A673 (cell line): ENCODE data around the gene TNNI3. TPM values are rescaled to one million over a fixed set of nuclear protein-coding genes. Genes with fewer than 3 reads are reported as not detected.
"Not testable (repeated sequence)": the region's sequence is repeated elsewhere in the genome, so short reads cannot be mapped to it uniquely, and the experiment has no call there.

Source experiments
- BruUV-seq: library from RNA; stranded (reverse); fragments of 400-500 nt; replicated peaks from 2 replicates; lab custom pipeline; 2021; lab: Mats Ljungman, UMichigan
- CTCF ChIA-PET: fragments of 300-600 bp; sonication (Branson Sonifier 250); formaldehyde crosslinking; loops from one replicate; lab custom pipeline; 2022; ENCODE audit warnings: antibody characterized with exemption; lab: Charles Lee
- POLR2A ChIA-PET: fragments of 300-600 bp; sonication (Branson Sonifier 250); formaldehyde crosslinking; loops from one replicate; lab custom pipeline; 2022; ENCODE audit warnings: antibody characterized with exemption; ENCODE audit not compliant: low non-redundant PET; lab: Charles Lee
- DNase-seq: peaks from one replicate; pipeline ENCODE4 v3.0.0-alpha.2; 2015; ENCODE audit warnings: low spot score
- H3K27ac ChIP-seq: fragments of 200-600 bp; sonication (generic); 2 replicates; pipeline ENCODE4 v1.5.1; 2016; ENCODE audit warnings: mixed run types, low read depth, mild to moderate bottlenecking, mixed read lengths, antibody characterized with exemption, low read length; ENCODE audit not compliant: poor library complexity, severe bottlenecking
- H3K27me3 ChIP-seq: fragments of 200-600 bp; sonication (generic); replicated peaks from 2 replicates; pipeline ENCODE4 v1.6.1; 2017; ENCODE audit warnings: mixed run types, low read depth, mild to moderate bottlenecking, mixed read lengths, antibody characterized with exemption, low read length; ENCODE audit not compliant: insufficient read depth, poor library complexity
- H3K36me3 ChIP-seq: fragments of 200-600 bp; sonication (generic); 2 replicates; pipeline ENCODE4 v1.6.1; 2016; ENCODE audit warnings: mixed run types, mild to moderate bottlenecking, mixed read lengths, antibody characterized with exemption, low read length; ENCODE audit not compliant: insufficient read depth, poor library complexity, severe bottlenecking
- H3K4me1 ChIP-seq: fragments of 200-600 bp; sonication (generic); 2 replicates; pipeline ENCODE4 v1.6.1; 2017; ENCODE audit warnings: mixed run types, mild to moderate bottlenecking, mixed read lengths, antibody characterized with exemption, low read length; ENCODE audit not compliant: insufficient read depth, poor library complexity, severe bottlenecking
- H3K4me3 ChIP-seq: fragments of 200-600 bp; sonication (generic); 2 replicates; pipeline ENCODE4 v1.5.1; 2016; ENCODE audit warnings: low read depth, mixed run types, mild to moderate bottlenecking, mixed read lengths, low read length; ENCODE audit not compliant: poor library complexity, severe bottlenecking
- H3K9me3 ChIP-seq: fragments of 200-600 bp; sonication (generic); 2 replicates; pipeline ENCODE4 v1.6.1; 2016; ENCODE audit warnings: mixed run types, low read depth, mild to moderate bottlenecking, mixed read lengths, antibody characterized with exemption, low read length; ENCODE audit not compliant: poor library complexity, severe bottlenecking
- CTCF ChIP-seq: fragments of 300-800, 200-600 bp; sonication (generic); conservative IDR thresholded peaks from 2 replicates; pipeline ENCODE4 v1.5.1; 2017; ENCODE audit warnings: low read depth, mild to moderate bottlenecking, antibody characterized with exemption, low read length, moderate library complexity, mixed read lengths
- EZH2 ChIP-seq: fragments of 200-600 bp; sonication (generic); IDR thresholded peaks from 2 replicates; pipeline ENCODE4 v1.6.1; 2017; ENCODE audit warnings: borderline replicate concordance, low read depth, mild to moderate bottlenecking, mixed read lengths, antibody characterized with exemption, low read length; ENCODE audit not compliant: poor library complexity, severe bottlenecking
- intact Hi-C: fragments of 100-400 bp; cut with micrococcal nuclease; formaldehyde crosslinking; loops from one replicate; pipeline ENCODE4 v1.10.0; 2022; ENCODE audit not compliant: unreplicated experiment
- total RNA-seq: library from RNA; stranded (reverse); gene quantifications from 2 replicates; pipeline ENCODE4 v1.2.3, GENCODE V29; 2021

The TNNI3 gene
- total RNA-seq, 1 experiment from 2014 or later = 12.8 TPM

GRCh38 chr19:55158848-55159749 lies 1.6 kb upstream of the TNNI3 start:
- DNase-seq = peak; percentile 50
- no peak overlapping the region for H3K4me3 ChIP-seq
- TF ChIP-seq EZH2 (no peak), CTCF (no peak)
- BruUV-seq = no TSS peak
- intact Hi-C loops = no loop called here
- peaks cover 10% of the 10 kb centered on the region for H3K27me3 ChIP-seq
- ChIA-PET CTCF (interaction anchor here (0.5 to 2.3 kb wide), 8 partner anchors 18 to 465 kb away, joined by 3 to 11 read pairs (median 6); partner anchors contain the start of gene ZNF784), POLR2A (no interaction called here)
- H3K4me1 ChIP-seq = peaks cover 19% of the 10 kb centered on the region
- no peaks in the 10 kb centered on the region for H3K9me3 ChIP-seq
- no peak overlapping the region for H3K27ac ChIP-seq
- no peaks in the 10 kb centered on the region for H3K36me3 ChIP-seq

GRCh38 chr19:55158423-55158822 lies 891 bp upstream of the TNNI3 start:
- peaks cover 10% of the 10 kb centered on the region for H3K27me3 ChIP-seq
- no peaks in the 10 kb centered on the region for H3K9me3 ChIP-seq
- H3K27ac ChIP-seq = no peak overlapping the region
- intact Hi-C loops = no loop called here
- H3K4me1 ChIP-seq = peaks cover 19% of the 10 kb centered on the region
- no peak for DNase-seq
- H3K36me3 ChIP-seq = no peaks in the 10 kb centered on the region
- CTCF ChIA-PET = no interaction called here
- no peak overlapping the region for H3K4me3 ChIP-seq
- TF ChIP-seq EZH2 (no peak), CTCF (no peak)
- BruUV-seq = no TSS peak
- POLR2A ChIA-PET = no interaction called here

- Histone ChIP-seq H3K36me3 (no peaks in the 10 kb centered on the region), H3K9me3 (no peaks in the 10 kb centered on the region), H3K4me3 (peak overlapping the region; percentile 61), H3K4me1 (peaks cover 25% of the 10 kb centered on the region), H3K27me3 (peaks cover 3% of the 10 kb centered on the region), H3K27ac (peak overlapping the region; percentile 35)
- TF ChIP-seq EZH2 = no peak
- TF ChIP-seq CTCF = no peak
- DNase-seq = peak; percentile 94
- intact Hi-C loops = no loop called here
- ChIA-PET POLR2A (no interaction called here), CTCF (interaction anchor here (0.6 to 1.2 kb wide), 3 partner anchors 9 to 198 kb away, joined by 4 to 11 read pairs (median 10); partner anchors contain the start of gene COX6B2)
- no TSS peak for BruUV-seq
Observed at GRCh38 chr19:55156202-55157063, 1.1 kb downstream of the TNNI3 start.

GRCh38 chr19:55155784-55156183 lies 1.7 kb downstream of the TNNI3 start:
- peaks cover 28% of the 10 kb centered on the region for H3K4me1 ChIP-seq
- DNase-seq, H3K27me3 ChIP-seq, POLR2A ChIA-PET, intact Hi-C loops, BruUV-seq, H3K36me3 ChIP-seq, H3K9me3 ChIP-seq: not testable (repeated sequence)
- CTCF ChIA-PET = interaction anchor here (1.2 kb wide), 1 partner anchor 10 kb away, joined by 4 read pairs; no protein-coding TSS in a partner anchor
- peak overlapping the region; percentile 35 for H3K27ac ChIP-seq
- peak overlapping the region; percentile 61 for H3K4me3 ChIP-seq
